ENCODE results near the gene HIVEP3. TPM values are rescaled to one million over a fixed set of nuclear protein-coding genes. Genes with fewer than 3 reads are reported as not detected.

HIVEP3 gene
- total RNA-seq, 1 donor from 2014 or later: 2.9 TPM

DNA sequence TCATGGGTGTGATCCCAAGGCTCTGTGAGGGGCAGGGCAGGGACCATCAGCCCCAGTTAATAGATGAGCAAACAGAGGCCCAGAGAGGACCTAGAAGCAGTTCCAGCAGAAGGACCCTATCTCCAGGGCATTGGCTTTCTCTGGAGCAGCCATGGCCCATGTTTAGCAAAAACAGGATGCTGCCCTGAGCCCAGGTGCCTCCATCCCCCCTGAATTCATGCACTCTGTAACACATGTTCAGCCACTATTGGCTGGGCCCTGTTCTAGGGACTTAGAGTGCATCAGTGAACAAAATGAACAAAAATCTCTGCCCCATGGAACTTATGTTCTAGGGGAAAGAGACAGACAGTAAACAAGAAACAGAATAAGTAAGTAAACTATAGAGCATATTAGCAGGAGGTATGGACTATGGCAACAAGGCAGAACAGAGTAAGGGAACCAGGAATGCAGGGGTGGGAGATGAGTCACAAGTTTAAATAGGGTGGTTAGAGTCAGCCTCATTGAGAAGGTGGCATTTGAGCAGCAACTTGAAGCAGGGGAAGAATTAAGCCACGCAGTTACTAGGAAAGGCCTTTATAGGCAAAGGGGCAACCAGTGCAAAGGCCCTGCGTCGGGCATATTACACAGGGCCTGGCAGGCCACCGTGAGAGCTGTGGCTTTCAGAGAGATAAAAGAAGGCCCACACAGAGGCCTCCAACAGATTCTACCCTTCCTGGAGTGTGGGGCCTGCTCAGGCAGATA, 248.3 kb downstream of the HIVEP3 start:
- Histone ChIP-seq H3K27me3 (no peaks in the 10 kb centered on the region), H3K4me1 (peaks cover 17% of the 10 kb centered on the region), H3K27ac (no peak overlapping the region), H3K4me3 (no peak overlapping the region), H3K36me3 (no peaks in the 10 kb centered on the region), H3K9me3 (no peaks in the 10 kb centered on the region)
- no peak for DNase-seq (ENCODE audit: extremely low spot score in 2 of 2)
- intact Hi-C loops (cut with DNase I): no loop called here
- no peak for TF ChIP-seq POLR2AphosphoS5 (IDR thresholded peaks at IDR 0.05; ENCODE audit: insufficient read depth in 1 of 2, low read depth in 1 of 2)
- TF ChIP-seq POLR2A (IDR thresholded peaks at IDR 0.05): no peak
- TF ChIP-seq CTCF (IDR thresholded peaks at IDR 0.05): no peak

- H3K27me3 ChIP-seq: no peaks in the 10 kb centered on the region
- H3K27ac ChIP-seq: no peak overlapping the region
- no peak for DNase-seq (ENCODE audit: extremely low spot score in 2 of 2)
- intact Hi-C loops (cut with DNase I): no loop called here
- no peak overlapping the region for H3K4me3 ChIP-seq
- H3K36me3 ChIP-seq: no peaks in the 10 kb centered on the region
- H3K9me3 ChIP-seq: no peaks in the 10 kb centered on the region
- TF ChIP-seq POLR2AphosphoS5 (IDR thresholded peaks at IDR 0.05; ENCODE audit: insufficient read depth in 1 of 2, low read depth in 1 of 2): no peak
- TF ChIP-seq POLR2A (IDR thresholded peaks at IDR 0.05): no peak
- TF ChIP-seq CTCF (IDR thresholded peaks at IDR 0.05): no peak
- peaks cover 27% of the 10 kb centered on the region for H3K4me1 ChIP-seq
Observed at GRCh38 chr1:41668967-41669366, 249.8 kb downstream of the HIVEP3 start.

DNA sequence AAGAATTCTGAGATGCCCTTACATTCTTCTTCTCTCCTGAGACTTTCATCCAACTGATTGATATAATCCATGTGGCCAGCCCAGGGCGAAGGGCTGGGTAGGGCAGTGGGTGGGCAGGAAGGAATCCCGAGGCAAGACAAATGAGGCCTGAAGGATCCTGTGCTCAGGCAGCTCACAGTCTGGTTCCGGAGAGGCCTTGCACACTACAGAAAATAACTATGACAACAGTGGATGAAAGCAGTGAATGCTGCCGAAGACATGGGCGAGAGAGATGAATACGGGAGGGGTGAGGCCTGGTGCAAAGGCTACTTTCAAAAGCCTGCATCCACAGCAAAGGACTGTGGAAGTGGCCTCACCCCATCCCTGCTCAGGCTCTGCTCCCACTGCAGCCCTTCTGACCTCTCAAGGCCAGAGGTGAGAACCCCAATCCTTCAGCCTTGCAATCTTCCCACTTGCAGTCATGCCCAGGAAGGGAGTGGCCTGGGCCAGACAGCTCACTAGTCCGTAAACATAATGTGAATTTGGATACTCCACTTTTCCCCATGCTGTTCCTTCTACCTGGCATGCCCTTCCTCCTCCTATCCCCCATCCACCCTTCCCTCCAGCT, 250.6 kb downstream of the HIVEP3 start:
- Histone ChIP-seq H3K36me3 (no peaks in the 10 kb centered on the region), H3K4me3 (no peak overlapping the region), H3K4me1 (peaks cover 19% of the 10 kb centered on the region), H3K27ac (no peak overlapping the region), H3K9me3 (no peaks in the 10 kb centered on the region), H3K27me3 (no peaks in the 10 kb centered on the region)
- DNase-seq (ENCODE audit: extremely low spot score in 2 of 2): no peak
- TF ChIP-seq POLR2A (IDR thresholded peaks at IDR 0.05) (no peak), CTCF (IDR thresholded peaks at IDR 0.05) (no peak), POLR2AphosphoS5 (IDR thresholded peaks at IDR 0.05; ENCODE audit: insufficient read depth in 1 of 2, low read depth in 1 of 2) (no peak)
- intact Hi-C loops (cut with DNase I): no loop called here

- TF ChIP-seq POLR2A (IDR thresholded peaks at IDR 0.05): no peak
- no peak for TF ChIP-seq CTCF (IDR thresholded peaks at IDR 0.05)
- TF ChIP-seq POLR2AphosphoS5 (IDR thresholded peaks at IDR 0.05; ENCODE audit: insufficient read depth in 1 of 2, low read depth in 1 of 2): no peak
- Histone ChIP-seq H3K36me3 (no peaks in the 10 kb centered on the region), H3K4me3 (no peak overlapping the region), H3K27me3 (no peaks in the 10 kb centered on the region), H3K9me3 (no peaks in the 10 kb centered on the region), H3K4me1 (peaks cover 11% of the 10 kb centered on the region), H3K27ac (no peak overlapping the region)
- no peak for DNase-seq (ENCODE audit: extremely low spot score in 2 of 2)
- intact Hi-C loops (cut with DNase I): no loop called here
Observed at GRCh38 chr1:41666981-41667631, 251.6 kb downstream of the HIVEP3 start.
